ENCODE results near the gene DLGAP5. TPM values are rescaled to one million over a fixed set of nuclear protein-coding genes. Genes with fewer than 3 reads are reported as not detected.

DLGAP5 gene
- total RNA-seq, 1 donor from 2014 or later = 46.0 TPM

DNA sequence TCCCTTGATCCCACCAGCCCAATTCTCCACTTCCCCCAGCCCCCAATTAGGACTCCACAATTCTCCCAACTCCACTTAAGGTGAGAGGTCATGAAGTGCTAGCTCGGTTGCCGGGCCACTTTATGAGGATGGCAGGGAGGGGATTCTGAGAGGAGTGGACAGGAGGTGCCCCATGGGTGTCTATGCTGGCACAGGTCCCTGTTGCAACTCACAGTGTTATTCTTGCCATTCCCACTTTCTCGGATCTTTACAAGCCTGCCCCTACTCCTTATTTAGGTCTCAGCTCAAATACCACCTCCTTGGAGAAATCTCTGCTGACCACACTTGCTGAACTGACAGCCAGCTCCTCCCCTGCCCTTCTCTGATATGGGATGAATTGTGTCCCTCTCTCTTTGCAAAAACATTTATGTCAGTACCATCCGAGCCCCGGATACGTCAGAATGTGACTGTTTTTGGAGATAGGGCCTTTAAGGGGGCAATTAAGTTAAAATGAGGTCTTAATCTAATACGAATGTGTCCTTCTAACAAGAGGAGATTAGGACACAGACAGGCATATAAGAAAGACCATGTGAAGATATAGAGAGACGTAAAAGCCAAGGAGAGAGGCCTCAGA lies 66.5 kb downstream of the DLGAP5 start:
- H3K27ac Mint-ChIP-seq = no peak overlapping the region
- no peaks in the 10 kb centered on the region for H3K36me3 Mint-ChIP-seq (ENCODE audit: low read depth)
- H3K4me1 Mint-ChIP-seq (ENCODE audit: low read depth) = peaks cover 22% of the 10 kb centered on the region
- no peaks in the 10 kb centered on the region for H3K9me3 Mint-ChIP-seq
- no peak overlapping the region for H3K4me3 Mint-ChIP-seq (ENCODE audit: low read depth)
- peaks cover 19% of the 10 kb centered on the region for H3K27me3 Mint-ChIP-seq (ENCODE audit: low read depth)
- intact Hi-C loops (cut with micrococcal nuclease) = loop anchor here (5.0 kb wide), 1 partner anchor 33 kb away; no protein-coding TSS in a partner anchor
- DNase-seq (ENCODE audit: low spot score) = no peak

DNA sequence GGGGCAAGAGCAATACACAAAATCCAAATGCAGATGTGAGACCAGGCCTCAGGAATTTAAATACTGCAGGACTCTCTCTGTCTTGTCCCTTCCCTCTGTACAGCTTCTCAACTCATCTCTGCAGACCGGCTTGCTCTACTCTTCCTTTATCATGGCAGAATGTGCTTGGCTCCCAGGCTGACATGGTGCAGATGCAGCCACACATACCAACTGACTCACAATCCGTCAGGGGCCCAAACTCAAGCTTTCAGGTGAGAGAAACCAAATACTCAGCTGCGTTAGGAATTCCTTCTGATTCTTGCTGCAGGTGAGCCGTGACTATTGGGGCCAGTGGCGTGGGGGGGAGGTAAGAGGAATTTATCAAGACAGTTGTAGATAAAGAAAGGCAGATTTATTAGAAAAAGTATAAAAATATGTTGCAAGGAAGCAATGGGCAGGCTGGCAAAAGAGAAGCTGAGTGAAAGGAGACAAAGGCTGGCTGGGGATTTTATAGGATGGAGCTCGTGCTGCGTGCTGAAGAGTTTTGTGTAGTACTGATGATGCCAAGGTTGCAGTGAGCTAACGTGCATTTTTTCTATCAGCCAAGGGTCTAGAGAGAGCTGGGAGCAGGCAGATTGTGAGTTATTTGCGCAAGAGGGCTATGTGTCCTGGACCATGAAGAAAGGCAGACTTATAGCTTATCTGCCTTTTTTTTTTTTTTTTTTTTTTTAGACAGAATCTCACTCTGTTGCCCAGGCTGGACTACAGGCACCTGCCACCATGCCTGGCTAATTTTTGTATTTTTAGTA lies 67.3 kb downstream of the DLGAP5 start:
- no peak for DNase-seq (ENCODE audit: low spot score)
- Mint-ChIP-seq H3K4me3 (ENCODE audit: low read depth) (no peak overlapping the region), H3K36me3 (ENCODE audit: low read depth) (no peaks in the 10 kb centered on the region), H3K27me3 (ENCODE audit: low read depth) (peaks cover 23% of the 10 kb centered on the region), H3K4me1 (ENCODE audit: low read depth) (peaks cover 20% of the 10 kb centered on the region), H3K27ac (no peak overlapping the region), H3K9me3 (no peaks in the 10 kb centered on the region)
- intact Hi-C loops (cut with micrococcal nuclease) = no loop called here

DNA sequence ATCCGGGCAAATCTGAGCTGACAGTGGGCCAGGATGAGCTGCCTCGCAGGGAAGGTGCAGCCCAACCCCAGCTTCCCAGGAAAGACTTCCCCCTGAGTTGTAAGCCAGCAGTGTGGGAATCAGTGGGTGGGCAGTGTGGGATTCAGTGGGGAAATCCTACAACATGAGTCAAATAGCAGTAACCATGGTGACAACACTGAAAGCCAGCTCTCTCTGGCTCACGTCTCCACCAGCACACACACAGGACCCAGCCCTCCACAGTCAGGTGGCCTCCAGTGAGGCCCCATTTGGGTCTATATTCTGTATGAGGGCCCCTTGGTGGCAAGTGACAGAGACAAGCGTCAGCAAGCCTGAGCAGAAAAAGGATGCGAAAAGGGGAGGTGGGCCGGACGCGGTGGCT lies 68.3 kb downstream of the DLGAP5 start:
- intact Hi-C loops (cut with micrococcal nuclease) = no loop called here
- Mint-ChIP-seq H3K27ac (no peak overlapping the region), H3K4me1 (ENCODE audit: low read depth) (peaks cover 18% of the 10 kb centered on the region), H3K4me3 (ENCODE audit: low read depth) (no peak overlapping the region), H3K36me3 (ENCODE audit: low read depth) (no peaks in the 10 kb centered on the region), H3K27me3 (ENCODE audit: low read depth) (peaks cover 18% of the 10 kb centered on the region), H3K9me3 (no peaks in the 10 kb centered on the region)
- DNase-seq (ENCODE audit: low spot score) = no peak

DNA sequence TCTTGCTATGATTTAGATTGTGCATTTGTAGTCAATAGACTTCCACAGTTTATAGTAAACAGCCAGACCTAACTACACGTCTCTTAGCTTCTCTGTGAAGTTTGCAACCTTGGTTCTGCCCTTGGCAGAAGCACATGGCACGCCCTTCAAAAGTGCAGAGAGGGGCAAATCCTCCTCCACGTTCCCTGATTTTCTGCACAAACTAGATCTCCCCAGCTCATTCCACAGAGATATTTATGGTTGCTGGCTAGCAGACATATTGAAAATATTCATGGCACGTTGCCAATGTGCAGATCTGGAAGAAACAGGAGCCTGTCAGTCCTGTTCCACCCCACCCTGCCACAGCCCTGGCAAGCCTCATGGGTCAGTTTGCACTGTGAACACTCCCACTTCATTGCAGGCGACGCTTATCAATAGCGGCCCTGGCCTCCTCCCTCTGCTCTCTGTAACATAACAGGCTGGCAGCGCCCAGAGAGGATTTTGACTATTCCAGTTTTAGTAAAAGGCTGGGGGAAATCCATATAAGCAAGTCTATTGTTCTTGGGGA lies 68.9 kb downstream of the DLGAP5 start:
- H3K4me1 Mint-ChIP-seq (ENCODE audit: low read depth) = peaks cover 18% of the 10 kb centered on the region
- no peak for DNase-seq (ENCODE audit: low spot score)
- no peak overlapping the region for H3K4me3 Mint-ChIP-seq (ENCODE audit: low read depth)
- intact Hi-C loops (cut with micrococcal nuclease) = no loop called here
- no peak overlapping the region for H3K27ac Mint-ChIP-seq
- peaks cover 21% of the 10 kb centered on the region for H3K27me3 Mint-ChIP-seq (ENCODE audit: low read depth)
- no peaks in the 10 kb centered on the region for H3K36me3 Mint-ChIP-seq (ENCODE audit: low read depth)
- no peaks in the 10 kb centered on the region for H3K9me3 Mint-ChIP-seq

DNA sequence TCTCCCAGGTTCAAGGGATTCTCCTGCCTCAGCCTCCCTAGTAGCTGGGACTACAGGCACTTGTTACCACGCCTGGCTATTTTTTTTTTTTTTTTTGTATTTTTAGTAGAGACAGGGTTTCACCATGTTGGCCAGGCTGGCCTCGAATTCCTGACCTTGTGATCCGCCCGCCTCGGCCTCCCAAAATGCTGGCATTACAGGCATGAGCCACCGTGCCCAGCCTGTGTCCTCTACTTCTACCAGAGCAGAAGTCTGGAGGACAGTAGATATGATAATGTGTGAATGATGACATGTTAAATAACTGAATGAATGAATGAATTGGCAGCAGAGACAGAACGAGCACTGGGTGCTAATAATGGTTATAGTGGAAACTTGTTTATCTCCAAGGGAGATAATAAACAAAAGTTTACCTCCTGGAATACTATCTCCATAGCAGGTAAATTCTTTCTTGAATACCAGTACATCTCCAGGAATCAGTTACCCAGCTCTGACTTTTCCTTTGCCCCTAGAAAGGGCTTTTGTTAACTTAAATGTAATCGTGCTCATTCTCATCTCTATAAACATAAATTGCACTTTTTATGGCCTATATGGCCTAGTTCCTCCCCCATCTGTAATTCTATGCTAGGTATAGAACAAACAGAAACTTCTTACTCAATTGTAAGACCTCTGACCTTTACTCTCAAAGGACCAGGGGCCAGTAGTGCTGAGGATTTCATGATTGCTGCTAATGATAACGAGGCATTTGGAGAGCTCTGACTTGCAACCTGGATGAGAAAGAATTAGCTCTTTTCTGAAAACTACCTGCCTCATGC lies 69.6 kb downstream of the DLGAP5 start:
- intact Hi-C loops (cut with micrococcal nuclease) = no loop called here
- no peak for DNase-seq (ENCODE audit: low spot score)
- H3K27ac Mint-ChIP-seq = no peak overlapping the region
- H3K4me3 Mint-ChIP-seq (ENCODE audit: low read depth) = no peak overlapping the region
- H3K27me3 Mint-ChIP-seq (ENCODE audit: low read depth) = peaks cover 18% of the 10 kb centered on the region
- H3K36me3 Mint-ChIP-seq (ENCODE audit: low read depth) = no peaks in the 10 kb centered on the region
- no peaks in the 10 kb centered on the region for H3K9me3 Mint-ChIP-seq
- peaks cover 16% of the 10 kb centered on the region for H3K4me1 Mint-ChIP-seq (ENCODE audit: low read depth)

DNA sequence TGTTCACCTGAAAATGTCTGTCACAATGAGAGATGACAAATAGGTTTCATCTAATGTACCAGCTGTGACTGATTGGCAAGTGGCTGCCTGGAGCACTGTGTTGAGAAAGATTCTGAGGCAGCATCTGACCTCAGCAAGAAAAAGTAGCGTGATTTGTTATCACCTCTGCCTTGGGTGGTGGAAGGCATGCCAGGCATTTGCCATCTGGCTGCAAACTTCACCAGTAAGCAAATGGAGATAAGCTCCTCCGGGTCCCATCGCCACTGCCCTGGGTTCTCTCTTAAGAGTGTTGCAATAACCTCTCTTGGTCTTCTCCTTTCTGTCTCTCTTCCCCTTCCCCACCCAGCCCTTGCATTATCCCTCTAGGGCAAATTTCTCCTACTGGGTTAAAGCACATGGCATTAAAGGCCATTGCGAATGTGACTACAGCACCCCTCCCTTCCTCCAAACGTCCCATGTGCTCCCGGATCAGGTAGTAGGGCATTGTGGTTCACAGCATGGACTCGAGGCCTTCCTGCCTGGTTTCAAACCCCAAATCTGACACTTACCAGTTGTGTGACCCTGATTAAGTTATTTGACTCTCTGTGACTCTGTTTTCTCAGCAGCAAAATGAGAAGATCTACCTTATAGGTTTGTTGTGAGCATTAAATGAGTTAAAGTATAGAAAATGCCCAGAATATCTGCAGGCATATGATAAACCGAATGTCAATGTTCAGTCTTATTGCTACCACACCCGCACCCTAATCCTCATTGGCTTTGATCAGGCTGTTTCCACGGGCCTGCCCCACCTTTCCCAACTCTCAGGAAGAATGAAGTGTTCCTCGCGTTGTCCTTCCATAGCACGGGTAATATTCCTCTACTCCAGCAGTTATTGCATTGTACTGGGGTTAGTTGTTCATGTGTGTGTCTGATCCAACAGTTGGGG lies 70.6 kb downstream of the DLGAP5 start:
- H3K4me1 Mint-ChIP-seq (ENCODE audit: low read depth) = peaks cover 10% of the 10 kb centered on the region
- peaks cover 17% of the 10 kb centered on the region for H3K27me3 Mint-ChIP-seq (ENCODE audit: low read depth)
- no peak for DNase-seq (ENCODE audit: low spot score)
- H3K36me3 Mint-ChIP-seq (ENCODE audit: low read depth) = no peaks in the 10 kb centered on the region
- no peak overlapping the region for H3K27ac Mint-ChIP-seq
- intact Hi-C loops (cut with micrococcal nuclease) = no loop called here
- no peak overlapping the region for H3K4me3 Mint-ChIP-seq (ENCODE audit: low read depth)
- H3K9me3 Mint-ChIP-seq = no peaks in the 10 kb centered on the region

DNA sequence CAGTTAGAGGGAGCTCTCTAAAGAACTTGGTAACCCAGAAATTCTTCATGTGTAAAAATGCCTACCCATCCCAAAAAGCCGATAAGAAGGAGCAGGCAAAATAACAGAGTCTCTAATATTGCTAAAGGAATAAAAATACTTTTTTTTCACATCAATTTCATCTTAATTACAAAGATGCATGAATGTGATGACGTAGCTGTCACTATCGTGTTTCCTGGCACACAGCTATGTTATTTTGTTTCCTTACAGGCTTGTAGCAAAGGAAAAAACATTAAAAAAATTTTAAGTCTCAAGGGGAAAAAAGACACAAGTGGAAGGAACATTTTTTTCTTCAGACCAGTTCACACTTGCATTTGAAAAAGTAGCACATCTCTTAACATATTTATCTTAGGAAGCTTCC lies 72.6 kb downstream of the DLGAP5 start:
- Mint-ChIP-seq H3K36me3 (ENCODE audit: low read depth) (no peaks in the 10 kb centered on the region), H3K4me3 (ENCODE audit: low read depth) (no peak overlapping the region), H3K4me1 (ENCODE audit: low read depth) (no peaks in the 10 kb centered on the region), H3K9me3 (no peaks in the 10 kb centered on the region), H3K27me3 (ENCODE audit: low read depth) (peaks cover 19% of the 10 kb centered on the region), H3K27ac (no peak overlapping the region)
- no peak for DNase-seq (ENCODE audit: low spot score)
- intact Hi-C loops (cut with micrococcal nuclease) = no loop called here

DNA sequence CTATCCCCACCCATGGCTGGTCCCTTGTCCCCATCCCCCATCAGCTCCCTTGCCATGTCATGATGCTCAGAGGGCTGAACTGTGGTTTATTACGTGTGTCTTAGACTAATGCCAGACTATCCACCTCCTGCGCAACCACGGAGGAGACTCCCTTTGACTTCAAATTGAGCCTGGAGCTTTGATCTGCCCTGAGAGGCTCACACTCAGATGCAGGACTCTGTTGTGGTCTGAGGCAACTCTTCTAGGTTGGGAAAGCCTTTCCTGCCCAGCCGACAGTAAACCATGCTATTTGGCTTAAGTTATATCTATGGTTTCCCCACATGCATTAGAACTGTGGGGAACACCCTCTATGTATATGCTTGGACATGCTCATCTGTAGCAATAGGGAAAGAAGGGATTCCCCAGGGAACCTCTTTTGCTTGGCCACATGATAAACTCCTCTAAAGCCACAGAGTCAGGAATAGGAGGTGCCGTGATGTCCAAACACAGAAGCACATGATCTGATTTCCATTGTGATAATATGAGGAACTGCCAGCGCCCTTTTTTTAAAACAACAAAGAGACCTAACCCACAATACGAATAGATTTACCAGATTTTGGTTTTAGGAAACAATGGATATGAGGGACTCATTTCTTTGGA lies 73.5 kb downstream of the DLGAP5 start:
- H3K36me3 Mint-ChIP-seq (ENCODE audit: low read depth) = no peaks in the 10 kb centered on the region

DNA sequence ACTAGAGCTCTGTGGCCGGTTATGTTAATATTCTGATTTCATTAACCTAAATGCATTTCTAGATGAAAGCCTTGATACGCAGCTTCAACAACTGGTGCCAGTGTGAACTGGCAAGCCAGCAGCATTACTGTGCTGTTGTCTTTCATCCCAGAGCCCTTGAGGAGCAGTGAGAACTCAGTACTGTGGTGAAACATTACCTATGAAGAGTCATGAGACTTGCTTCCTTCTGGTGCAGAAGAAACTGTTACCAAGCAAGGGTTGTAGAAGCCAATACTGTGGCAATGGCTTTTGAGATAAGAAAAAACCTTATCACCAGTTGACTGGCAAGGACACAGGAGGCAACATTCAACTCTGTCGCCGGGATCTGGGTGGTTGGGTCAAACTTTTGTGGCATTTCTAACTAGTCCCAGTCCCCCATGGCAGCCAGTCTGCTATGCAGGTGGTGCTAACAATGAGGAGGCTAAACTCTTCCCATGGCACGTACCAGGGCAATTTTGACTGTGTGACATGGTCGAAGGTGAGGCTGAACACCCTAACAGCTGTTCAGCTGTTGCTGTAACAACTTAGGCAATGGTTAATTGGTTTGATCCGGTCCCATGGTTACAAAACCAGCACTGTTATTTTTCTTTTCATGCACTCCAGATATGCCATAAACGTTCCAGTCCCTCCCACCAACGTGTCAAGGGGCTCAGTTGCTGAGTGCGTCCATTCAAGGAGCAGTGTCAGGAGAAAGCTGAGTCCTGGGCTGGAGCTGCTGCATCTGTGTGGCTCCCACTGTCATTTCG lies 74.9 kb downstream of the DLGAP5 start:
- H3K27me3 Mint-ChIP-seq (ENCODE audit: low read depth) = peaks cover 19% of the 10 kb centered on the region

More for the DNA sequence above, 73.5 kb downstream of the DLGAP5 start:
- intact Hi-C loops (cut with micrococcal nuclease) = no loop called here
- no peak for DNase-seq (ENCODE audit: low spot score)
- Mint-ChIP-seq H3K27me3 (ENCODE audit: low read depth) (peaks cover 19% of the 10 kb centered on the region), H3K4me3 (ENCODE audit: low read depth) (no peak overlapping the region), H3K27ac (no peak overlapping the region), H3K4me1 (ENCODE audit: low read depth) (no peaks in the 10 kb centered on the region), H3K9me3 (no peaks in the 10 kb centered on the region)

DNA sequence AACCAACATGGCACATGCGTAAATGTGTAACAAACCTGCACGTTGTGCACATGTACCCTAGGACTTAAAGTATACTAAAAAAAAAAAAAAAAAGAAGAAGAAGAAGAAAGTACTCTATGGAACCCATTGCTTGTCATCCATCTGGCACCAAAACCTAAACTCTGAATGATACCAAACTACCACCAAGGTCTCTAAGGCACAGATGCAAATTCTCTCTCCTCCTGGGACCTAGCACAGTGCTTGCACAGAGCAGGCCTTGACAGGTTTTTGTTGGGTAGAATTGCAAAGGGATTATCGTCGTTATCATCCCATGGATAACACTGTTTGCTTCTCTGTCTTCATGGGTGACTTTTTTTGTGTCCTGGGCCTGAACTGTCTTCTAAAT lies 75.5 kb downstream of the DLGAP5 start:
- intact Hi-C loops (cut with micrococcal nuclease) = no loop called here
- no peaks in the 10 kb centered on the region for H3K36me3 Mint-ChIP-seq (ENCODE audit: low read depth)
- no peak for DNase-seq (ENCODE audit: low spot score)
- peaks cover 17% of the 10 kb centered on the region for H3K27me3 Mint-ChIP-seq (ENCODE audit: low read depth)
- no peak overlapping the region for H3K4me3 Mint-ChIP-seq (ENCODE audit: low read depth)
- no peak overlapping the region for H3K27ac Mint-ChIP-seq
- H3K4me1 Mint-ChIP-seq (ENCODE audit: low read depth) = no peaks in the 10 kb centered on the region
- H3K9me3 Mint-ChIP-seq = no peaks in the 10 kb centered on the region

More for the DNA sequence above, 74.9 kb downstream of the DLGAP5 start:
- no peaks in the 10 kb centered on the region for H3K4me1 Mint-ChIP-seq (ENCODE audit: low read depth)
- intact Hi-C loops (cut with micrococcal nuclease) = no loop called here
- H3K9me3 Mint-ChIP-seq = no peaks in the 10 kb centered on the region
- H3K4me3 Mint-ChIP-seq (ENCODE audit: low read depth) = no peak overlapping the region
- no peak overlapping the region for H3K27ac Mint-ChIP-seq
- H3K36me3 Mint-ChIP-seq (ENCODE audit: low read depth) = no peaks in the 10 kb centered on the region
- no peak for DNase-seq (ENCODE audit: low spot score)

DNA sequence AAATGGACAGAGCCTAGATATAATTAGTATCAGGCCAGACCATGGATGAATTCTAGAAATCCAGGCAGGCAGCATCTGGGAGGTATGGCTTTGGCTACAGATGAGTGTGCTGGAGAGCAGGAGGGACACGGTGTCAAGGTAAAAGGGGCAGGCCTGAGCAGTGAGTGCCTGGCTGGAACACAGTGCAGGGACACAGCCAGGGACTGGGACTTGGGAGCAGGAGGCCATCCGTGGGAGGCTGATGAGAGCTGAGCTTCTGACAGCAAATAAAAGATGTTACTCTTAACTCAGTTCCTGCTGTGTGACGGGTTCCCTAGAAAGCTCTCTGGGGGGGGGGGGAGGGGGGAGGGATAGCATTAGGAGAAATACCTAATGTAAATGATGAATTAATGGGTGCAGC lies 75.9 kb downstream of the DLGAP5 start:
- H3K27me3 Mint-ChIP-seq (ENCODE audit: low read depth) = peaks cover 17% of the 10 kb centered on the region
- intact Hi-C loops (cut with micrococcal nuclease) = no loop called here

More for the DNA sequence above, 75.9 kb downstream of the DLGAP5 start:
- Mint-ChIP-seq H3K4me3 (ENCODE audit: low read depth) (no peak overlapping the region), H3K27ac (no peak overlapping the region), H3K4me1 (ENCODE audit: low read depth) (no peaks in the 10 kb centered on the region), H3K36me3 (ENCODE audit: low read depth) (no peaks in the 10 kb centered on the region), H3K9me3 (no peaks in the 10 kb centered on the region)
- DNase-seq (ENCODE audit: low spot score) = no peak
